ENCODE data around the gene RFC1.

Gene RFC1

GRCh38 chr4:39291686-39292085 lies 74.5 kb downstream of the RFC1 start:
- DNase-seq: no peak
- 100% methylated on average over 2 of the region's 2 CpGs for WGBS (ENCODE audit: insufficient coverage)
- Histone ChIP-seq H3K4me3 (ENCODE audit: control insufficient read depth in 1 of 7, extremely low read depth in 1 of 7, insufficient read depth in 4 of 7, low read depth in 2 of 7, low read length in 6 of 7) (no peak overlapping the region), H3K36me3 (ENCODE audit: control insufficient read depth in 4 of 4, insufficient read depth in 4 of 4, low read length in 3 of 4) (peaks cover 30 to 76% (median 54%) of the 10 kb centered on the region in 4 experiments), H3K27me3 (replicated peaks in 2 of 5; ENCODE audit: control insufficient read depth in 4 of 5, insufficient read depth in 5 of 5, low read length in 4 of 5) (no peaks in the 10 kb centered on the region), H3K27ac (ENCODE audit: insufficient read depth in 1 of 2, low read depth in 1 of 2, low read length in 2 of 2, poor library complexity in 1 of 2, severe bottlenecking in 2 of 2) (no peak overlapping the region), H3K4me1 (ENCODE audit: control extremely low read depth in 1 of 4, control insufficient read depth in 4 of 4, insufficient read depth in 4 of 4, low read length in 3 of 4) (no peaks in the 10 kb centered on the region), H3K9me3 (ENCODE audit: control extremely low read depth in 1 of 5, control insufficient read depth in 4 of 5, insufficient read depth in 2 of 5, low read depth in 1 of 5, low read length in 4 of 5) (no peaks in the 10 kb centered on the region)
- POLR2A ChIA-PET: no interaction called here
- CTCF ChIA-PET: interaction anchor here (0.6 kb wide), 1 partner anchor 1059 kb away, joined by 3 read pairs; no protein-coding TSS in a partner anchor

DNA sequence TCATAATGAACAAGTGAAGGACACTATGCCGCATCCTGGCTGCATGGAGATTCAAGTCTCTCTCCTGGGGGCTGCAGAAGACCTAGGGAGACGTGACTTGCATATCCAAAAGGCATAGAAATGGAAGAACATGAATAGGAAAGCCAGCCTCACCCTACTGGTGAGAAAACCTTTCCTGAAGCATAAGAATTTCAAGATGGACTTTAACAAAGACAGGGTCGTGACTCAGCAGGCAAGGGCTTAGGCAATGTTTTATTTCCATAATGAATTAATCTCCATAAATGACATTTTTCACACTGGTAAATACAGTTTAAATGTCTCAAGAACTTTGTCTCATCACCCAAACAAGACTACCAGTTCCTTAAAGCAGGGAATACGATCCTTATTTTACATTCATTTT lies 78.9 kb downstream of the RFC1 start:
- 100% methylated on average over 2 of the region's 4 CpGs for WGBS (ENCODE audit: insufficient coverage)
- DNase-seq: no peak
- peaks cover 22 to 66% (median 46%) of the 10 kb centered on the region in 4 experiments for H3K36me3 ChIP-seq (ENCODE audit: control insufficient read depth in 4 of 4, insufficient read depth in 4 of 4, low read length in 3 of 4)
- H3K9me3 ChIP-seq (ENCODE audit: control extremely low read depth in 1 of 5, control insufficient read depth in 4 of 5, insufficient read depth in 2 of 5, low read depth in 1 of 5, low read length in 4 of 5): no peaks in the 10 kb centered on the region
- POLR2A ChIA-PET: no interaction called here
- H3K4me3 ChIP-seq (ENCODE audit: control insufficient read depth in 1 of 7, extremely low read depth in 1 of 7, insufficient read depth in 4 of 7, low read depth in 2 of 7, low read length in 6 of 7): no peak overlapping the region
- no peak overlapping the region for H3K27ac ChIP-seq (ENCODE audit: insufficient read depth in 1 of 2, low read depth in 1 of 2, low read length in 2 of 2, poor library complexity in 1 of 2, severe bottlenecking in 2 of 2)
- H3K4me1 ChIP-seq (ENCODE audit: control extremely low read depth in 1 of 4, control insufficient read depth in 4 of 4, insufficient read depth in 4 of 4, low read length in 3 of 4): no peaks in the 10 kb centered on the region
- no peaks in the 10 kb centered on the region for H3K27me3 ChIP-seq (replicated peaks in 2 of 5; ENCODE audit: control insufficient read depth in 4 of 5, insufficient read depth in 5 of 5, low read length in 4 of 5)
- CTCF ChIA-PET: interaction anchor here (0.6 kb wide), 1 partner anchor 7 kb away, joined by 3 read pairs; no protein-coding TSS in a partner anchor

DNA sequence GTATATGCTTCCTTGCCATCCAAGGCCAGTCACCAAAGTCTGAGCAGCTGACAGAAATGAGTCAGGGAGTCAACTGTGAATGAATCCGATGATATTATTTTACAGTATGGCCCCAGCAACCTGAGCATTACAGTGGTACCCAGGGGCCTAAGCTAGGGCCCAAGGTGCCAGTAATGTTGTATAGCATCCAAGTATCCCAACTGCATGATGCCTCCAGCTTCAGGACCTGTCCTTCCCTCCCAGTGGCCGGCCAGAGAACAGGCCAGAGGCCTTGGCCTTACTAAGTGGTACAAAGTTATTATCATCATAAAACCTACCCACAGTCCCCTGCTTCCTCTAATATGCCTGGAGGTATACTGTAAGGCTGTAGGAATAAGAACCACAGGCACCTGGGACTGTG lies 79.9 kb downstream of the RFC1 start:
- Histone ChIP-seq H3K9me3 (ENCODE audit: control extremely low read depth in 1 of 5, control insufficient read depth in 4 of 5, insufficient read depth in 2 of 5, low read depth in 1 of 5, low read length in 4 of 5) (peaks cover 0 to 3% (median 0%) of the 10 kb centered on the region in 5 experiments), H3K4me3 (ENCODE audit: control insufficient read depth in 1 of 7, extremely low read depth in 1 of 7, insufficient read depth in 4 of 7, low read depth in 2 of 7, low read length in 6 of 7) (no peak overlapping the region), H3K27me3 (replicated peaks in 2 of 5; ENCODE audit: control insufficient read depth in 4 of 5, insufficient read depth in 5 of 5, low read length in 4 of 5) (no peaks in the 10 kb centered on the region), H3K4me1 (ENCODE audit: control extremely low read depth in 1 of 4, control insufficient read depth in 4 of 4, insufficient read depth in 4 of 4, low read length in 3 of 4) (no peaks in the 10 kb centered on the region), H3K36me3 (ENCODE audit: control insufficient read depth in 4 of 4, insufficient read depth in 4 of 4, low read length in 3 of 4) (peaks cover 16 to 58% (median 38%) of the 10 kb centered on the region in 4 experiments), H3K27ac (ENCODE audit: insufficient read depth in 1 of 2, low read depth in 1 of 2, low read length in 2 of 2, poor library complexity in 1 of 2, severe bottlenecking in 2 of 2) (no peak overlapping the region)
- 91% methylated on average over 1 of the region's 2 CpGs for WGBS (ENCODE audit: insufficient coverage)
- CTCF ChIA-PET: interaction anchor here (0.6 to 1.0 kb wide), 2 partner anchors 8 to 22 kb away, joined by 3 read pairs; no protein-coding TSS in a partner anchor
- no peak for DNase-seq
- POLR2A ChIA-PET: no interaction called here

DNA sequence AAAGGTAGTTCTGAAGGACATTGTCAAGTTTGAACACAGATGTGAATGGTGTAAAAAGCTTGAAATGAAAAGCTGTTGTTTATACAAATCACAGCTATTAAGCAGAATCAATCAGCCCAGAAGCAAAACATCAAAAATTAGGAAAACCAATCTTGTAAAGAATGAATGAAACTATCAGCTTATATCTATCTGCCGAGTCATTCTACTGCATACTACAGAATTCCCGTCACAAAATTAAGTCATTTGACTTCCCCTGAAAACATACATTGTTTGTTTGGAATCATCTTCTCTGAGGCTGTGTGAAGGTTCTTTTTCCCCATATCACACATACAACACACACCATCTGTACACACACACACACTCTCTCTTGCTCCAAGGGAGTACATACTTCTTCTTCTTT lies 80.3 kb downstream of the RFC1 start:
- no peaks in the 10 kb centered on the region for H3K27me3 ChIP-seq (replicated peaks in 2 of 5; ENCODE audit: control insufficient read depth in 4 of 5, insufficient read depth in 5 of 5, low read length in 4 of 5)
- H3K4me3 ChIP-seq (ENCODE audit: control insufficient read depth in 1 of 7, extremely low read depth in 1 of 7, insufficient read depth in 4 of 7, low read depth in 2 of 7, low read length in 6 of 7): no peak overlapping the region
- POLR2A ChIA-PET: no interaction called here
- H3K9me3 ChIP-seq (ENCODE audit: control extremely low read depth in 1 of 5, control insufficient read depth in 4 of 5, insufficient read depth in 2 of 5, low read depth in 1 of 5, low read length in 4 of 5): peaks cover 0 to 3% (median 0%) of the 10 kb centered on the region in 5 experiments
- peaks cover 16 to 54% (median 36%) of the 10 kb centered on the region in 4 experiments for H3K36me3 ChIP-seq (ENCODE audit: control insufficient read depth in 4 of 4, insufficient read depth in 4 of 4, low read length in 3 of 4)
- WGBS (ENCODE audit: insufficient coverage): no CpG with 5 or more reads among the region's 2 CpGs
- CTCF ChIA-PET: interaction anchor here (1.0 kb wide), 1 partner anchor 22 kb away, joined by 3 read pairs; no protein-coding TSS in a partner anchor
- H3K4me1 ChIP-seq (ENCODE audit: control extremely low read depth in 1 of 4, control insufficient read depth in 4 of 4, insufficient read depth in 4 of 4, low read length in 3 of 4): no peaks in the 10 kb centered on the region
- H3K27ac ChIP-seq (ENCODE audit: insufficient read depth in 1 of 2, low read depth in 1 of 2, low read length in 2 of 2, poor library complexity in 1 of 2, severe bottlenecking in 2 of 2): no peak overlapping the region
- DNase-seq: no peak

GRCh38 chr4:39285111-39285795 lies 80.9 kb downstream of the RFC1 start:
- ChIA-PET CTCF (interaction anchor here (1.0 to 1.3 kb wide), 2 partner anchors 13 to 21 kb away, joined by 3 read pairs; no protein-coding TSS in a partner anchor), POLR2A (no interaction called here)
- Histone ChIP-seq H3K4me1 (ENCODE audit: control extremely low read depth in 1 of 4, control insufficient read depth in 4 of 4, insufficient read depth in 4 of 4, low read length in 3 of 4) (no peaks in the 10 kb centered on the region), H3K9me3 (ENCODE audit: control extremely low read depth in 1 of 5, control insufficient read depth in 4 of 5, insufficient read depth in 2 of 5, low read depth in 1 of 5, low read length in 4 of 5) (peaks cover 0 to 3% (median 0%) of the 10 kb centered on the region in 5 experiments), H3K27me3 (replicated peaks in 2 of 5; ENCODE audit: control insufficient read depth in 4 of 5, insufficient read depth in 5 of 5, low read length in 4 of 5) (no peaks in the 10 kb centered on the region), H3K27ac (ENCODE audit: insufficient read depth in 1 of 2, low read depth in 1 of 2, low read length in 2 of 2, poor library complexity in 1 of 2, severe bottlenecking in 2 of 2) (no peak overlapping the region), H3K36me3 (ENCODE audit: control insufficient read depth in 4 of 4, insufficient read depth in 4 of 4, low read length in 3 of 4) (peaks cover 16 to 51% (median 33%) of the 10 kb centered on the region in 4 experiments), H3K4me3 (ENCODE audit: control insufficient read depth in 1 of 7, extremely low read depth in 1 of 7, insufficient read depth in 4 of 7, low read depth in 2 of 7, low read length in 6 of 7) (no peak overlapping the region)
- DNase-seq: no peak
- WGBS (ENCODE audit: insufficient coverage): 100% methylated on average over 1 of the region's 7 CpGs

DNA sequence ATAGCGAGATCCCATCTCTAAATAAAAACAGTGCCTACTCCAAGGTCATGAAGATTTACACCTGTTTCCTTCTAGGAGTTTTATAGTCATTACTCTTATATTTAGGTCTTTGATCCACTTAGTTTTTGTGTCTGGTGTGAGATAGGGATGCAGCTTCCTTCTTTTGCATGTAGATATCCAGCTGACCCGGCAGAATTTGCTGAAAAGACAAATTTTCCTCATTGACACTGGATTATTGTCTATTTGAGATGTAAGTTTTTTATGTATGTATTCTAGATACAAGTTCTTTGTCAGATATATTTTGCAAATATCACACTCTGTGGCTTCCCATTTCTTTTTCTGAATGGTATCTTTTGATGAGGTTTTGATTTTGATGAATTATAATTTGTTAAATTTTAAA lies 85.4 kb downstream of the RFC1 start:
- H3K27ac ChIP-seq (ENCODE audit: insufficient read depth in 1 of 2, low read depth in 1 of 2, low read length in 2 of 2, poor library complexity in 1 of 2, severe bottlenecking in 2 of 2): no peak overlapping the region
- H3K4me1 ChIP-seq (ENCODE audit: control extremely low read depth in 1 of 4, control insufficient read depth in 4 of 4, insufficient read depth in 4 of 4, low read length in 3 of 4): no peaks in the 10 kb centered on the region
- WGBS (ENCODE audit: insufficient coverage): no CpG with 5 or more reads among the region's 2 CpGs
- no peak overlapping the region for H3K4me3 ChIP-seq (ENCODE audit: control insufficient read depth in 1 of 7, extremely low read depth in 1 of 7, insufficient read depth in 4 of 7, low read depth in 2 of 7, low read length in 6 of 7)
- CTCF ChIA-PET: no interaction called here
- POLR2A ChIA-PET: no interaction called here
- peaks cover 0 to 3% (median 0%) of the 10 kb centered on the region in 5 experiments for H3K9me3 ChIP-seq (ENCODE audit: control extremely low read depth in 1 of 5, control insufficient read depth in 4 of 5, insufficient read depth in 2 of 5, low read depth in 1 of 5, low read length in 4 of 5)
- no peaks in the 10 kb centered on the region for H3K27me3 ChIP-seq (replicated peaks in 2 of 5; ENCODE audit: control insufficient read depth in 4 of 5, insufficient read depth in 5 of 5, low read length in 4 of 5)
- DNase-seq: no peak
- H3K36me3 ChIP-seq (ENCODE audit: control insufficient read depth in 4 of 4, insufficient read depth in 4 of 4, low read length in 3 of 4): peaks cover 7 to 29% (median 15%) of the 10 kb centered on the region in 4 experiments

DNA sequence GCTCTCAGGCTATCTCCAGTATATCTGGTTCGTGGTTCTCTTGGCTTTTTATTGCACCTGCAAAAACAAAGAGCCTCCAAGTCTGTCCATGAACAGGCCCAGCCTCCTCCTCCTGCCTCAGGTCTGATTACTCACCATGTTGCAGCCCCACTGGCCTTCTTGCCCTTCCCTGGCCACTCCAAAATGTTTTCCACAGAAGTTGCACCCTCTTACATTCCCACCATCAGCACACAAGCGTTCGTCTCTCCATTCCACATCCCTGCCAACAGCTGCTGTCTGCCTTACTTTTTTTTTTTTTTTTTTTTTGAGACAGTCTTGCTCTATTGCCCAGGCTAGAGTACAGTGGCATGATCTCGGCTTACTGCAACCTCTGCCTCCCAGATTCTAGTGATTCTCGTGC lies 86.7 kb downstream of the RFC1 start:
- POLR2A ChIA-PET: interaction anchor here (0.7 kb wide), 1 partner anchor 50 kb away, joined by 3 read pairs; no protein-coding TSS in a partner anchor

More for the DNA sequence above, 86.7 kb downstream of the RFC1 start:
- WGBS (ENCODE audit: insufficient coverage): 97% methylated on average over 5 of the region's 5 CpGs
- no peak for DNase-seq
- H3K4me1 ChIP-seq (ENCODE audit: control extremely low read depth in 1 of 4, control insufficient read depth in 4 of 4, insufficient read depth in 4 of 4, low read length in 3 of 4): no peaks in the 10 kb centered on the region
- H3K36me3 ChIP-seq (ENCODE audit: control insufficient read depth in 4 of 4, insufficient read depth in 4 of 4, low read length in 3 of 4): peaks cover 4 to 31% (median 18%) of the 10 kb centered on the region in 4 experiments
- H3K27ac ChIP-seq (ENCODE audit: insufficient read depth in 1 of 2, low read depth in 1 of 2, low read length in 2 of 2, poor library complexity in 1 of 2, severe bottlenecking in 2 of 2): no peak overlapping the region
- CTCF ChIA-PET: no interaction called here
- peaks cover 0 to 3% (median 0%) of the 10 kb centered on the region in 5 experiments for H3K9me3 ChIP-seq (ENCODE audit: control extremely low read depth in 1 of 5, control insufficient read depth in 4 of 5, insufficient read depth in 2 of 5, low read depth in 1 of 5, low read length in 4 of 5)
- no peak overlapping the region for H3K4me3 ChIP-seq (ENCODE audit: control insufficient read depth in 1 of 7, extremely low read depth in 1 of 7, insufficient read depth in 4 of 7, low read depth in 2 of 7, low read length in 6 of 7)
- no peaks in the 10 kb centered on the region for H3K27me3 ChIP-seq (replicated peaks in 2 of 5; ENCODE audit: control insufficient read depth in 4 of 5, insufficient read depth in 5 of 5, low read length in 4 of 5)
